Activated CD8-positive, alpha-beta memory T cell treated with anti-CD3 and anti-CD28 coated beads for 4 hours (primary cell): ENCODE results near the gene BBS1.
"Not testable (repeated sequence)": the region's sequence is repeated elsewhere in the genome, so short reads cannot be mapped to it uniquely, and the experiment has no call there.

ENCODE experiments used
- DNase-seq, 2 donors: peaks; one replicate each; pipeline ENCODE4 v3.0.0-alpha.2; 2020; ENCODE audit warnings: low read depth in 2 of 2

BBS1 gene

DNA sequence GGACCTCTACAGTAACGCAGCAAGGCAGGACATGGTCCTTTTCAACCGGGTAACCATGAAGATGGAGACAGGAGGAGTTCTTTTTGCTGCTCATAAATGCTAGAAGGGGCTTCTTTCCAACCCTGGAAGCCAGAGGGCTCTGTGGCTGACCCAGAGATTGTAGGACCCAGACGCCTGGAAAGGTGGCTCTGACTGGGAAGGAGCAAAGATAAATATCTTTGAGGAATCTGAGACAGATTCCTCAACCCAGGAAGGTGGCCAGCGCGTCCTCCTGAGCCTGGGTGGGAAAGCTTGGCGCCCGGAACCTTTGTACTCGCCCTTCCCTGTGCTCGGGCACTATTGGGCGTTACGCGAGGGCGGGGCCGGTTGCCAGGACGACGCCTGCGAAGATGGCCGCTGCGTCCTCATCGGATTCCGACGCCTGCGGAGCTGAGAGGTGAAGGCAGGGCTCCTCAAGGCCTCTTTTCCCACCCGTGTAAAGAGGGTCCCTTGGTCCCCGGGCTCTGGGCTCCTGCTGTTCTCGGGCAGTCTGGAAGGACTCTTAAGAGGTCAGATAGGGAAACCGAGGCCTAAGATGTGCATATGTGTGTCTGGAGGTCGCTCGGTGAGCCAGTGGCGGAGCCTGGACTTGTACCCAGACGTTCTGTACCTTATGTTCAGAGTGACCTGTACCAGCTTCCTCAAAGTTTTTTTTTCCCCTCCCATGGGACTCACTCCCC, at the start of gene BBS1:
TSS of gene BBS1 (plus strand) at position 365 of the 719 bp plus-strand sequence. CDS start at position 390, 25 bp downstream.
- peak; percentile 55 to 66 for DNase-seq

- DNase-seq, result no peak
Measured at GRCh38 chr11:66462010-66462409, 48.4 kb upstream of the BBS1 start.

GRCh38 chr11:66462911-66463310, 47.5 kb upstream of the BBS1 start:
- DNase-seq, result no peak

GRCh38 chr11:66464116-66464515, 46.3 kb upstream of the BBS1 start:
- not testable (repeated sequence) for DNase-seq

- DNase-seq, result no peak
Measured at GRCh38 chr11:66464916-66465315, 45.5 kb upstream of the BBS1 start.

DNA sequence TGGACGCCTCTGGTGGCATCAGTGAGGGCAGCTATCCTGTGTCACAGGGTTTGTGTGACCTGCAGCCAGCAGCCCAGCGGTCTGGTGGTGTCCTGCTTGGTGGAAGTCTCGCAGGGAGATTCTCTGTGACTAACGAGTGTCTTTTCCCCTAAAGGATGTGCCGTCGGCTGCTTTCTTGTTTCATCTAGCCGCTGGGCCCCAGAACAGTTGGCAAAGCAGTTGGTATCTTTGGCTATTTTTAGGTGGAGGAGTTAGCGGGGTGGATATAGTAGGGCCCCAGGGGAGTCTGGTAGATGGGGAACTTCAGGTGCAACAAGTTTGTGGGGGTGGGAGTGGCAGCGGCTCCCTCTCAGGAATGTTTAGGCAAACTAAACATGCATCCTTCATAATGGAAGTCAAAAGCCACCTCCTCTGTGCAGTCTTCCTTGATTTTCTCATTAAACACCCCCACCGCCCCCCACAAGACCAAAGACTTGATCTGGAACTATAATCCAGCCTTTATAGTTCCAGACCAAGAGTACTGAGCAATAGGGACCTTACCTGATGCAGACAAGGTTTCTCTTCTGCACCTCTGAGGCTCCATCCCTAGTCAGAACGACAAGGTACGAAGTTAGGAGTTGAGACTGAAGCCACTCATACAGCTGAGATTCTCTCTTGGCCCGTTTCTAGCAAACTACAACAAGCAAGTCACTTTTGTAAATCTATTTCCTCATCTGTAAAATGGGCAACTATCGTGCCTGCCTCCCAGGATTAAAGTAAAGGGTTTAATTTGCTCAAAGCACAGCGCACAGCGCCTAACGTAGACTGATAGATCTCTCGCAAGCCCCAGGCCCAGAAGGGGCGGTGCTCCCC, 44.8 kb upstream of the BBS1 start:
- no peak for DNase-seq

DNA sequence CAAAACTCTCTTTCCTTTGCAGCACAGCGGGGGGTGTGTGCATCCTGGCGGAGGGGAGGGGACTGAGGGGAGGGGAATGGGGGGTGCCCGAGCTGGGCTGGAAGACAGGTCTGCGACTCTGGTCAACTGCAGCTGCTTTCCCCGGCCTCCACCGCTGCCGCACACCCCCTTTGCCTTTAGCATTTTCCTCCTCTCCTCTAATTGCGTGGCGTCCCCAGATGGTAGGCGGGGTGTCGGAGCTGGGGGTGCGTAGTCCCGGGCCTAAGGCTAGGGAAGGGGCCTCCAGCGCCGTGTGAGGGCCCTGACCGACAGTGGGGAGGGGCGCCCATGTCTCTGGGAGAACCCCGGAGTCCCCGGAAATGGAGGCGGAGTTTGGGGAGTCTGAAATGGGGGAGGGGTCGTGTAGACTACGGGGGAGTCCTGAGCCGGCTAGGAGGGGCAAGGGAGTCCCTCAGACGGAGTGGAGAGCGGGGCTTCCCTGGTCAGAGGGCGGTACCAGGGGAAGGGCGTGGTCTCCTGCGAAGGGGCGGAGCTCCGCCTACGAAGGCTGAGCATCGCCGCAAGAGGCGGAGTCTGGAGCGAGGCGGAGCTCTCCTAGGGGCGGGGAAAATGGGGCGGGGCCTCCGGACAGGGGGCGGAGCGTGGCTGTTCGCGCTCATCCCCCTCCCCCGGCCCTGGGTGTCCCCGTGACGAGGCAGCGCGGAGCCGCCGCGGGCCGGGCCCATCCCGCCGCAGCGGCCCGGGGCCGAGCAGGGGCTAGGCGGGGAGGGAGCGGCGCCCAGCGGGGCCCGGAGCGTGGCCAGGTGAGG, 44.0 kb upstream of the BBS1 start, which contains the start of gene PELI3:
TSS of gene PELI3 (plus strand) at position 681 of the 809 bp plus-strand sequence. CDS start 1,224 bp downstream, outside the sequence.
- peak; percentile 86 to 89 for DNase-seq

- peak in 1 of 2 donors; percentile 15 for DNase-seq
Measured at GRCh38 chr11:66467034-66467659, 43.3 kb upstream of the BBS1 start.

DNA sequence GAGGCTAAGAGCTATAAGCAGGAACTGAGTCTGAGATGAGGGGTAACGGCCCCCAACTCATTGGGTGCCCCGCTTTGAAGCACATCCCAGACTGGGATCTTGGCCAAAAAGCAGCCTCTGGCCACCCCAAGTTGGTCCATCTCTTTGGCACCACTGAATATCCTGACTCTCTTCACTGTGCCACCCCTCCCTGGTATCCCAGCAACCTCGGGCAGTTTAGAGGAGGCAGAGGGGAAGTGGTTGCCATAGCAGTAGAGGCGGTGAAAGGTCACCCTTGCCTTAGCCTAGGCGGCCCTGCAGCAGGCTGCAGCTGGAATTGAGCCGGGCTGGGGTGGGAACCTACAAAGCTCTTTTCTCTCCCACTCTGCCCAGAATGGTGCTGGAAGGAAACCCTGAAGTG, 42.7 kb upstream of the BBS1 start:
- no peak for DNase-seq

GRCh38 chr11:66468691-66469090, 41.7 kb upstream of the BBS1 start:
- DNase-seq, result no peak

DNA sequence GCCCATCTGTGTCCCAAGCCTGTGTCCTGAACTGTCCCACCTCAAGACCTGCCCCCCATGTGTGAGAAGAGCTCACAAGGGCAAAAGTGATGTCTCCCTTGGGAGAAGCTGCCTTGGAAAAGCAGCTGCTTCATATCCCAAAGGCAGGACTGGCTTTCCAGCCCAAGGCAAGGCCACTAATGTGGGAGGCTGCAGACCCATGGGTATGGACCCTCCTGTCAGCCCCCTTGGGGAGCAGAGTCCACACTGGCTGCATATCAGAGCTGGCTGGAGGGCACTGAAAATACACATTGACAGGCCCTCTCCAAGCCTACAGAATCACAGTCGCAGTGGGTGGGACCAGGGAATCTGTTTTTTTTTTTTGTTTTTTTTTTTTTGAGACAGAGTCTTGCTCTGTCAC, 41.0 kb upstream of the BBS1 start:
- no peak for DNase-seq

DNA sequence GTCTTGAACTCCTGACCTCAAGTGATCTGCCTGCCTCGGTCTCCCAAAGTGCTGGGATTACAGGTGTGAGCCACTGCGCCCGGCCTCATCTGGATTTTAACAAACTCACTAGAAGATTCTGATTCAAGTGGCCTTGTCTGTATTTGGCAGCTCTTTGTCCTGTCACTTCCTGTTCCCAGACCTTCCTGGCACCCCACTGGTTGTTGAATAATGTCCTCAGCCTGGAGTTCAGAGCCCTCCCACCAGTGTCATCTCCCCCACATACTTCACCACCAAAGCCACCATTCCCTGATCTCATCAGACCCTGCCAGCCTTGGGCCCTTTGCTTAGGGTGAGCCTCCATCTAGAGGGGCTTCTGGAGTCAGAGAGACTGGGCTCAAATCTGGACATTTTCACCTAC, 40.4 kb upstream of the BBS1 start:
- no peak for DNase-seq

- DNase-seq, result no peak
Measured at GRCh38 chr11:66471142-66471541, 39.3 kb upstream of the BBS1 start.

DNA sequence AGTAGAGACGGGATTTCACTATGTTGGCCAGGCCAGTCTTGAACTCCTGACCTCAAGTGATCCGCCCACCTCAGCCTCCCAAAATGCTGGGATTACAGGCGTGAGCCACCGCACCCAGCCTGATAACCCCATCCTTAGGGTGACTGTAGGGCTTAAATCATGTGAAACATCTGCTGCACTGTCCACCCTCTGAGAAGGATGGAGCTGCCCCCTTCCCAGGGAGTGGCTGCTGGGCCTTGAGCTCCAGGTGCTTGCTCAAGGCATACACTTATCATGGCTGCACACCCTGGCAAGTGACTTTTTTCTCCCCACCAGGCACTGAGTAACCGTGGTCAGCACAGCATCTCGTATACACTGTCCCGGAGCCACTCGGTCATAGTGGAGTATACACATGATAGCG, 38.4 kb upstream of the BBS1 start:
- DNase-seq, result no peak

- no peak for DNase-seq
Measured at GRCh38 chr11:66473167-66473566, 37.3 kb upstream of the BBS1 start.

DNA sequence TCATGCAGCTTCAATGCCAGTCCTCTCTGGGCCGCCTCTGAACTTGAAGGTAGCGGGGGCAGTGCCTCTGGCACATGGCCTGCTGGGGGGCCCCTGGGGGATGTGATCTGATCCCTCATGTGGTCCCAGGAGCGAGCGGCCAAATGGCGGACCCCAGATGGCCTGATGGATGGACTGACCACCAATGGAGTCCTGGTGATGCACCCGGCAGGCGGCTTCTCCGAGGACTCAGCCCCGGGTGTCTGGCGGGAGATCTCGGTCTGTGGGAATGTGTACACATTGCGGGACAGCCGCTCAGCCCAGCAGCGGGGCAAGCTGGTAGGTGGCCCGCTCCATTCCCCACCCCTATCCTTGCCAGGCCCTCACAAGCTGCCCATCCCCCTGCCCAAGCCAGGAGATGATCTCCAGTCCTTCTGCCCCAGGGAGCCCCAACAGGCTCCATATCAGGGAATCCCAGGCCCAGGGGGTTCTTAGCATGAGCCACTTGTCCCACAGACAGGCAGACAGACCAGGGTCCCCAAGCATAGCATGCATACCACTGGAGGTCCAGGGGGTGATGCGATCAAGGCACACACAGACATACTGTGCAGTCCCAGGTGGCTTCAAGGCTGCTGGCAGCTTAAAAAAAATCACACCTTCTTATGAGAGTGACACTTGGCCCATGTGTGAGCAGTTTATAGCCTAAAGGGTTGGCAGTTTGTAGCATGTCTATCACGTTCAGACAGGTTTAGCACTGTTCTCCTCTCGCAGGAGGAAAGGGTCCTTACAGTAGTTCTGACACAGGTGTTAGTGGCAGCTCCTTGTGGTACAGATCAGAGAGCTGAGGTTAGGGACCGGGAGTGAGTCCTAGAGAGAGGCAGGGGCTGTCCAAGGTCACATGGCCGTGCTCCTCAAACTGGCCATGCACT, 36.6 kb upstream of the BBS1 start:
- DNase-seq, result no peak

- DNase-seq, result no peak
Measured at GRCh38 chr11:66475349-66476172, 34.9 kb upstream of the BBS1 start.

DNA sequence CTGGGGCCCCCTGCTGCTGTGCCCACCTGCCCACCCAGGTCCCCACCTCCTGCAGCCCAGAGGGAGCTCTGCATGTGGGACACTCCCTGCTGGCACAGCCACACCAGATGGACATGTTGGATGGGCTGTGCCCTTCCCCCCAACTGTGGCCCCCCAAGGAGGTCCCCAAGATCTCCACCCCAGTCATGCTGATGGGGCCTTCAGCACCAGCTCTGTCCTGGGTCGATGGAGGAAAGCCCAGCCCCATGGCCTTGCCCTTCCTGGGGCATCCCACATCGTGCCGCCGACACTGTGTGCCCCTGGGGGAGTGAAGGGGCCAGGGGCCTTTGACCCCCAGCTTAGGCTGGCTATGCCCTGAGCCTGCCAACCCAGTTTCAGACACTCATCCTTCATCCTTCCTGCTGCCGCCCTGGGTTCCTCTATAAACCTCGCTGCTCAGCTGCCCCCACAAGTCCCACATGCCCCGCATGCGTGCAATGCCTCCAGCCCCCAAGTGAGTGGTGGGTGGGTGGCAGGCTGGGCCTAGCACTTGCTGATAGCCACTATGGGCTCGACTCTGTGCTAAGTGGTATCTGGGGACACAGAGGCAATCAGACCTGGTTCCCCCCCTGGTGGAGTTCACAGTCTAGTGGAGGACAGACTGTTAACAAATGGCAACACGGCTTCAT, 34.1 kb upstream of the BBS1 start:
- DNase-seq, result no peak

DNA sequence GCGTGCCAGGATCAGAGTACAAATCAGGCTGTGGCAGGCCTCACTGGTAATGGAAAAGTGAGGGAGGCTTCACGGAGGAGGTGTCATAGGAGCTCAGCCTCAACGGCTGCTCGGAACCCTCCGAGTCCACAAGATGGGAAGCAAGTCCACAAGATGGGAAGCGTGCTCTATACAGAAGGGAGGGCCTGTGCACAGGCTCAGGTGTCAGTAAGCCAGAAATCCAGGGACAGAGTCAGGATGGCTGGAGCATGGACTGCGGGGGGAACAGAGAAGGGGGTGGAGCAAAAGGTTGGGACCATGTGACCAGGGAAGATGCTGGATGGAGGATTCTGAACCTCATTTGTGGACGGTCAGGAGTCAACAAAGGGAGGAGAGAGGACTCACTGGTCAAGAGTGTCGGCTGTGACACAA, 33.6 kb upstream of the BBS1 start:
- DNase-seq, result no peak
